Gastrocnemius medialis (tissue), 4 donors: Measurements from ENCODE around the gene ABCB10.

Experiments used
- CTCF ChIP-seq, 5 experiments: fragments of 450-650 bp in 3 of 5; fragments of 200-600 bp in 2 of 5; sonication (generic) in 2 of 5; IDR thresholded peaks in 4 of 5; conservative IDR thresholded peaks in 1 of 5; 1 replicate in 4 of 5; 2 replicates in 1 of 5; pipeline ENCODE4 v1.5.1; 2016 to 2019; ENCODE audit warnings: antibody characterized with exemption in 5 of 5, mild to moderate bottlenecking in 3 of 5, moderate library complexity in 3 of 5
- POLR2A ChIP-seq, 2 donors: fragments of 450-650 bp; IDR thresholded peaks; one replicate each; pipeline ENCODE4 v1.6.1; 2017; ENCODE audit warnings: antibody characterized with exemption in 2 of 2, mild to moderate bottlenecking in 2 of 2, moderate library complexity in 2 of 2

GRCh38 chr1:229579059-229579673, 20.7 kb upstream of the ABCB10 start:
- TF ChIP-seq CTCF (IDR thresholded peaks at IDR 0.05 in 4 of 5, conservative IDR thresholded peaks at IDR 0.05 in 1 of 5), result no peak
- no peak for TF ChIP-seq POLR2A (IDR thresholded peaks at IDR 0.05)
